GM10266 (cell line): ENCODE measurements around the gene CCR5AS.

ENCODE experiments used
- DNase-seq: peaks from one replicate; pipeline ENCODE4 v3.0.0; 2012; ENCODE audit errors: extremely low spot score
- CTCF ChIP-seq: IDR thresholded peaks from 2 replicates; pipeline ENCODE4 v1.5.1; 2012; ENCODE audit warnings: mild to moderate bottlenecking, low read depth; ENCODE audit not compliant: control insufficient read depth, insufficient read depth; ENCODE audit errors: missing control alignments

Gene CCR5AS

GRCh38 chr3:46383211-46383950 lies 23.5 kb downstream of the CCR5AS start:
- no peak for DNase-seq
- TF ChIP-seq CTCF: no peak

- no peak for DNase-seq
- TF ChIP-seq CTCF: no peak
Observed at GRCh38 chr3:46381625-46382024, 25.2 kb downstream of the CCR5AS start.

- no peak for DNase-seq
- no peak for TF ChIP-seq CTCF
Observed at GRCh38 chr3:46380471-46381221, 26.2 kb downstream of the CCR5AS start.

GRCh38 chr3:46378426-46378942 lies 28.4 kb downstream of the CCR5AS start:
- TF ChIP-seq CTCF: peak; percentile 69
- DNase-seq: peak; percentile 37

GRCh38 chr3:46375814-46376213 lies 31.1 kb downstream of the CCR5AS start:
- TF ChIP-seq CTCF: no peak
- DNase-seq: no peak

GRCh38 chr3:46375218-46375617 lies 31.6 kb downstream of the CCR5AS start:
- no peak for TF ChIP-seq CTCF
- no peak for DNase-seq

- no peak for TF ChIP-seq CTCF
- DNase-seq: no peak
Observed at GRCh38 chr3:46374755-46375154, 32.1 kb downstream of the CCR5AS start.
